BE2C (cell line): ENCODE results near the gene SCAF1.

Experiments
- DNase-seq: peaks from one replicate; pipeline ENCODE4 v3.0.0-alpha.2; 2020
- H3K27me3 ChIP-seq: fragments of 250-450 bp; sonication (Bioruptor Pico); 2 replicates; pipeline ENCODE4 v1.5.1; 2020; ENCODE audit warnings: mild to moderate bottlenecking
- H3K36me3 ChIP-seq: fragments of 250-450 bp; sonication (Bioruptor Pico); 2 replicates; pipeline ENCODE4 v1.5.1; 2020; ENCODE audit warnings: mild to moderate bottlenecking
- H3K4me1 ChIP-seq: fragments of 250-450 bp; sonication (Bioruptor Pico); 2 replicates; pipeline ENCODE4 v1.5.1; 2020
- H3K4me3 ChIP-seq: 2 replicates; pipeline ENCODE4 v1.5.1; 2011; ENCODE audit warnings: low read depth, low read length
- H3K9me3 ChIP-seq: fragments of 250-450 bp; sonication (Bioruptor Pico); 2 replicates; pipeline ENCODE4 v1.5.1; 2020
- CTCF ChIP-seq: IDR thresholded peaks from 2 replicates; pipeline ENCODE4 v1.5.1; 2012; ENCODE audit warnings: mild to moderate bottlenecking, low read depth, low read length

The SCAF1 gene

DNA sequence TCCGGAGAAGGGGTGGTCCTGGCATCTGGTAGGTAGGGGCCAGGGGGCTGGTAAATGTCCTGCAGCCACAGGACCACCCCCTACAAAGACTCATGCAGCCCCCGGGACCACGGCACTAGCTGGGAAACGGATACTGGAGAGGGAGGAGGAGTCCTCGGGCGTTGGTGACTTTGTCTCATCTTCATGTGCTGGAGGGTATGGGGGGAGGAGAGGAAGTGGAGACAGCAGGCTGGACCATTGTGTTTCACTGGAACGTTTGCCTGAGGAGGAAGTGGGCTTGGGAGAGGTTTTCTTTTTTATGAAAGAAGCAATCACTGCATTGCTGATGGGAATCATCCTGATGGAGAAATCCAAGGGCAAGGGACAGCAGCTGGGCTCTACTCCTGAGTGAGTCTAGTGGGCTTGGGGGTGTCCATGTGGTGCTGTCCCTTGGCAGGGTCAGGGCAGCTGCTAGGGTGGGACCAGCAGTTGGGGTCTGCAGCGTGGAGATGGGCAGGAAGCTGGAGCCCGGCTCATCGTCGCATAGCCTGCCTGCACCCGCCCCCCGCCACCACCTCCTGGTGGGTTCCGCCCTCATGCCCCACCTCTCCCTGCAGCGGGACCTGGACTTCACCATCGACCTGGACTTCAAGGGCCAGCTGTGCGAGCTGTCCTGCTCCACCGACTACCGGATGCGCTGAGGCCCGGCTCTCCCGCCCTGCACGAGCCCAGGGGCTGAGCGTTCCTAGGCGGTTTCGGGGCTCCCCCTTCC, 45.7 kb downstream of the SCAF1 start:
- Histone ChIP-seq H3K9me3 (no peaks in the 10 kb centered on the region), H3K36me3 (peaks cover 37% of the 10 kb centered on the region), H3K4me1 (peaks cover 5% of the 10 kb centered on the region; the same call in 1 of the 2 replicates), H3K27me3 (peaks cover 11% of the 10 kb centered on the region; the same call in 1 of the 2 replicates), H3K4me3 (no peak overlapping the region)
- no peak for DNase-seq
- TF ChIP-seq CTCF: no peak

DNA sequence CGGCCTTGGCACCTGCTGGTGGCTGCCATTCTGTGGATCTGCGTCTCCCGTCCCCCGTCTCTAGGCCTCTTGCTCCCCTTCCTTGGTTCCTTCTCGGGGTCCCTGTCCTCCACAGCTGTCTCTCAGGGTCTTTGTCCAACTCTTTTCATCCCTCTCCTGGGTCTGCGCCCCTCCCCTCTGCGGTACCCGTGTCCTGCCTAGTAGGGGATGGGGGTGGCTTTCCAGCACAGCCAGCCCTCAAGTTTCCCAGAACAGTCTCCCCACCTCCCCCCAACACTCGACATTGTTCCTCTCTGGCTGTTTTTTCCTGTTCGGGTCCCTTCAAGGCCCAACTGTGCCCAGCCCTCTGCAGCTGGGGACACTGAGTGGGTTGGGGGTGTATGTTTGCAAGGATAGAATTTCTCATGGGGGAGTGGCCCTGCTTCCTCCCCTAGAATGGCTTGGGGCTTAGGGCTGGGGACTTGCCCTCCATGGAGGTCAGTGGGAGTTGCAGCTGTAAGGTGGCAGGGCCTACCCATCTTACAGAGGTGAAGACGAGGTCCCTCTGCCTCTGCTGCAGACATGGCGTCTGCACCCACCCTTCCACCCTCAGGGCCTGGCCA, 46.6 kb downstream of the SCAF1 start:
- Histone ChIP-seq H3K27me3 (peaks cover 11% of the 10 kb centered on the region; the same call in 1 of the 2 replicates), H3K4me1 (peaks cover 5% of the 10 kb centered on the region; the same call in 1 of the 2 replicates), H3K36me3 (peaks cover 30% of the 10 kb centered on the region), H3K4me3 (no peak overlapping the region), H3K9me3 (no peaks in the 10 kb centered on the region)
- no peak for DNase-seq
- TF ChIP-seq CTCF: no peak

DNA sequence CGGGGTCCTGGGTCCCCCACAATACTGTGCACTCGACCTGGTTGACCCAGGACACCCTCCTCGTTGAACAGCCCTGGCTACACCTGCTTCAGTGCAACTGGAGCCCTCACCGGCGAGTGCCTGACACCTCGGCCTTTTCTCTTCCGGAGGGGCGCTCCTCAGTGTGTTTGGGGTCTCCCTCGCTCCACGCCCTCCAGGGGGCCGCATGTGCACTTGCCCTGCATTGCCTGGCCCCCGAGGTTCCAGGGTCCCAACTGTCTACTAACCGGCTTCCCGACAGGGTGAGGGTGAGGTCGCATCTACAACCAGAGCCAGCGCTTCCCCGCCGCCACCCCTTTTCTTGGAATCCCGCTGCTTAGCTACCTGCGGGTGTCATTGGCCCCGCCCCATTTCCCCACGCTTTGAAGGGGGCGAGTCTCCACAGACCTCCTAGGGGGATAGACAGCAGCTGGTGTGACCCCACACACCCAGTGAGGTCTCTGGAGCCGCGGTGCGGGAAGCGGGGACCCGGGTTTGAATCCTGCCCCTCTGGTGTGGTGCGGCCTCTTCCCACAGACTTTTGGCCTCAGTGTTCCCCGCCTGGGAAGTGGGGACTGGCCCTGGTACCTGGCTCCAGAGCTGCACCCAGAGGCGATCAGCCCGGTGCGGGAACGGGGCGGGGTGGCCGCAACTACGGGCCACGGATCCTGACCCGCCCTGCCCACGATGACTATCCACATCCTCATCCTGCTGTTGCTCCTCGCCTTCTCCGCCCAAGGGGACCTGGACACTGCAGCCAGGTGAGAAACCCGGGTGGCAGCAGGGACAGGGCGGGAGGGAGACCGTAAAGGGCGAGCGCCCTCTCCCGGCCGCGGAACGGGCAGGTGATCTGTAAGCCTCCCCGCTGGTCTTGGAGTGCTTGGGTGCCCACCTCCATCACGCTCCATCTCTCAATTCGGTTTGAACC, 47.4 kb downstream of the SCAF1 start, which contains the start of gene ADM5:
ADM5 (plus strand) TSS at position 462 of the 946 bp plus-strand sequence; CDS start at position 706, 244 bp downstream.
- Histone ChIP-seq H3K36me3 (peaks cover 22% of the 10 kb centered on the region), H3K4me3 (peak within 1 kb of the TSS; percentile 66)
- DNase-seq: peak; percentile 71

GRCh38 chr19:49690079-49690655, 48.2 kb downstream of the SCAF1 start:
- H3K4me3 ChIP-seq: peak overlapping the region; percentile 66
- DNase-seq: no peak

More for the DNA sequence above, 47.4 kb downstream of the SCAF1 start, which contains the start of gene ADM5:
- Histone ChIP-seq H3K4me1 (peaks cover 5% of the 10 kb centered on the region; the same call in 1 of the 2 replicates), H3K27me3 (peaks cover 11% of the 10 kb centered on the region; the same call in 1 of the 2 replicates), H3K9me3 (no peaks in the 10 kb centered on the region)
- peak; percentile 63 for TF ChIP-seq CTCF

More at GRCh38 chr19:49690079-49690655, 48.2 kb downstream of the SCAF1 start:
- no peak for TF ChIP-seq CTCF
- H3K9me3 ChIP-seq: no peaks in the 10 kb centered on the region
- peaks cover 15% of the 10 kb centered on the region for H3K36me3 ChIP-seq
- peaks cover 11% of the 10 kb centered on the region; the same call in 1 of the 2 replicates for H3K27me3 ChIP-seq
- H3K4me1 ChIP-seq: peaks cover 5% of the 10 kb centered on the region; the same call in 1 of the 2 replicates
